CD14-positive monocyte (primary cell): Measurements from ENCODE around the gene ZSCAN16. TPM values are rescaled to one million over a fixed set of nuclear protein-coding genes. Genes with fewer than 3 reads are reported as not detected.

Experiments used
- DNase-seq, 3 donors: peaks; one replicate each; pipeline ENCODE4 v3.0.0-alpha.2; 2011 to 2022
- H2AFZ ChIP-seq: 2 replicates; pipeline ENCODE4 v1.6.0; 2012; ENCODE audit warnings: mild to moderate bottlenecking, low read depth, low read length, inconsistent platforms; ENCODE audit not compliant: insufficient read depth, poor library complexity, severe bottlenecking
- H3K27ac ChIP-seq, 2 donors: 1 replicate in 1 of 2; 2 replicates in 1 of 2; pipeline ENCODE4 v1.5.1; 2012 to 2013; ENCODE audit warnings: low read length in 2 of 2, control low read depth in 1 of 2, inconsistent platforms in 1 of 2, low read depth in 1 of 2, mild to moderate bottlenecking in 1 of 2
- H3K27me3 ChIP-seq, 2 donors: one replicate each; pipeline versions ENCODE4 v1.6.0 to v1.6.1; 2011 to 2013; ENCODE audit warnings: low read length in 2 of 2; ENCODE audit not compliant: control insufficient read depth in 2 of 2, insufficient read depth in 2 of 2
- H3K36me3 ChIP-seq, 2 donors: replicated peaks in 1 of 2; 1 replicate in 1 of 2; 2 replicates in 1 of 2; pipeline versions ENCODE4 v1.5.1 to v1.6.1; 2012 to 2013; ENCODE audit warnings: low read length in 2 of 2, control low read depth in 1 of 2, inconsistent platforms in 1 of 2, mild to moderate bottlenecking in 1 of 2; ENCODE audit not compliant: insufficient read depth in 2 of 2, control insufficient read depth in 1 of 2
- H3K4me1 ChIP-seq, 2 donors: 1 replicate in 1 of 2; 2 replicates in 1 of 2; pipeline versions ENCODE4 v1.5.1 to v1.6.1; 2012 to 2013; ENCODE audit warnings: low read length in 2 of 2, control low read depth in 1 of 2, inconsistent platforms in 1 of 2, mild to moderate bottlenecking in 1 of 2, moderate library complexity in 1 of 2; ENCODE audit not compliant: insufficient read depth in 2 of 2, control insufficient read depth in 1 of 2
- H3K4me2 ChIP-seq: replicated peaks from 2 replicates; pipeline ENCODE3; 2012; ENCODE audit warnings: low read length, moderate library complexity, mild to moderate bottlenecking; ENCODE audit not compliant: poor library complexity, severe bottlenecking; ENCODE audit errors: extremely low read depth
- H3K4me3 ChIP-seq, 3 experiments: fragments of 200-600 bp in 1 of 3; sonication (generic) in 1 of 3; replicated peaks in 1 of 3; 1 replicate in 2 of 3; 2 replicates in 1 of 3; pipeline ENCODE4 v1.5.1; 2011 to 2013; ENCODE audit warnings: low read length in 3 of 3, mild to moderate bottlenecking in 3 of 3, control low read depth in 2 of 3, low read depth in 2 of 3, inconsistent platforms in 1 of 3, moderate library complexity in 1 of 3
- H3K79me2 ChIP-seq: 2 replicates; pipeline ENCODE4 v1.6.0; 2012; ENCODE audit warnings: mild to moderate bottlenecking, control low read depth, inconsistent platforms, low read length, moderate library complexity; ENCODE audit not compliant: insufficient read depth
- H3K9ac ChIP-seq: 2 replicates; pipeline ENCODE4 v1.6.0; 2017; ENCODE audit warnings: low read length, mild to moderate bottlenecking; ENCODE audit not compliant: insufficient read depth, poor library complexity, severe bottlenecking
- H3K9me3 ChIP-seq, 2 donors: replicated peaks in 1 of 2; 1 replicate in 1 of 2; 2 replicates in 1 of 2; pipeline versions ENCODE4 v1.5.1 to v1.6.1; 2012 to 2013; ENCODE audit warnings: low read length in 2 of 2, control low read depth in 1 of 2; ENCODE audit not compliant: control insufficient read depth in 1 of 2, insufficient read depth in 1 of 2
- H4K20me1 ChIP-seq: 2 replicates; pipeline ENCODE4 v1.6.0; 2012; ENCODE audit warnings: mild to moderate bottlenecking, low read length, control low read depth, moderate library complexity; ENCODE audit not compliant: insufficient read depth
- H3K27ac Mint-ChIP-seq, 7 donors: one replicate each; pipeline ENCODE4 v1.8.0; 2020; ENCODE audit warnings: mild to moderate bottlenecking in 7 of 7, mixed read lengths in 7 of 7, moderate library complexity in 6 of 7, inconsistent platforms in 2 of 7
- H3K27me3 Mint-ChIP-seq, 3 donors: one replicate each; pipeline ENCODE4 v1.8.0; 2021 to 2022; ENCODE audit warnings: low read depth in 3 of 3, mild to moderate bottlenecking in 3 of 3, mixed read lengths in 3 of 3, moderate library complexity in 3 of 3, inconsistent platforms in 1 of 3
- H3K36me3 Mint-ChIP-seq, 2 donors: one replicate each; pipeline ENCODE4 v1.8.0; 2020; ENCODE audit warnings: mixed read lengths in 2 of 2, inconsistent platforms in 1 of 2, mild to moderate bottlenecking in 1 of 2
- H3K4me1 Mint-ChIP-seq: one replicate; pipeline ENCODE4 v1.8.0; 2020; ENCODE audit warnings: mild to moderate bottlenecking, mixed read lengths
- H3K4me3 Mint-ChIP-seq, 2 donors: one replicate each; pipeline ENCODE4 v1.8.0; 2020; ENCODE audit warnings: mild to moderate bottlenecking in 2 of 2, mixed read lengths in 2 of 2, moderate library complexity in 1 of 2
- H3K9me3 Mint-ChIP-seq, 7 donors: one replicate each; pipeline ENCODE4 v1.8.0; 2020 to 2022; ENCODE audit warnings: mixed read lengths in 7 of 7, mild to moderate bottlenecking in 6 of 7, moderate library complexity in 6 of 7, inconsistent platforms in 2 of 7
- WGBS: methylation state at CpG from one replicate; pipeline ENCODE4 v1.1.5; 2013; ENCODE audit warnings: missing lambda C conversion rate; ENCODE audit not compliant: insufficient coverage; 5-methylcytosine and 5-hydroxymethylcytosine counted together
- intact Hi-C, 2 donors: fragments of 100-400 bp; cut with micrococcal nuclease; formaldehyde crosslinking; loops; one replicate each; pipeline versions ENCODE4 v1.15.0 to v1.15.1; 2023
- polyA plus RNA-seq, 3 donors: library from polyadenylated mRNA; depleted of rRNA in 1 of 3; unstranded in 2 of 3; stranded (reverse) in 1 of 3; fragments of 300-500 nt in 2 of 3; fragments of >200 nt in 1 of 3; fragmentation: Illumina TruSeq in 2 of 3; gene quantifications; 1 replicate in 2 of 3; 2 replicates in 1 of 3; pipeline ENCODE4 v1.2.3, GENCODE V29; 2012 to 2021
- TF ChIP-seq, protein P1 (sequence below): fragments of 200-600 bp; IDR thresholded peaks from one replicate; pipeline ENCODE4 v1.8.0; 2022; ENCODE audit warnings: antibody characterized with exemption, mild to moderate bottlenecking

ZSCAN16 gene
- polyA plus RNA-seq, 3 donors, result 3.5 to 5.9 (median 4.0) TPM

- TF ChIP-seq, protein P1, sequence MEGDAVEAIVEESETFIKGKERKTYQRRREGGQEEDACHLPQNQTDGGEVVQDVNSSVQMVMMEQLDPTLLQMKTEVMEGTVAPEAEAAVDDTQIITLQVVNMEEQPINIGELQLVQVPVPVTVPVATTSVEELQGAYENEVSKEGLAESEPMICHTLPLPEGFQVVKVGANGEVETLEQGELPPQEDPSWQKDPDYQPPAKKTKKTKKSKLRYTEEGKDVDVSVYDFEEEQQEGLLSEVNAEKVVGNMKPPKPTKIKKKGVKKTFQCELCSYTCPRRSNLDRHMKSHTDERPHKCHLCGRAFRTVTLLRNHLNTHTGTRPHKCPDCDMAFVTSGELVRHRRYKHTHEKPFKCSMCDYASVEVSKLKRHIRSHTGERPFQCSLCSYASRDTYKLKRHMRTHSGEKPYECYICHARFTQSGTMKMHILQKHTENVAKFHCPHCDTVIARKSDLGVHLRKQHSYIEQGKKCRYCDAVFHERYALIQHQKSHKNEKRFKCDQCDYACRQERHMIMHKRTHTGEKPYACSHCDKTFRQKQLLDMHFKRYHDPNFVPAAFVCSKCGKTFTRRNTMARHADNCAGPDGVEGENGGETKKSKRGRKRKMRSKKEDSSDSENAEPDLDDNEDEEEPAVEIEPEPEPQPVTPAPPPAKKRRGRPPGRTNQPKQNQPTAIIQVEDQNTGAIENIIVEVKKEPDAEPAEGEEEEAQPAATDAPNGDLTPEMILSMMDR, result no peak
- Histone ChIP-seq H3K36me3 (peaks cover 3 to 8% of the 10 kb centered on the region in 2 donors), H3K9me3 (no peaks in the 10 kb centered on the region), H3K4me1 (peaks cover 30 to 45% of the 10 kb centered on the region in 2 donors), H3K9ac (peak overlapping the region; percentile 85), H3K27me3 (no peaks in the 10 kb centered on the region), H3K27ac (peak overlapping the region; percentile 91 to 94), H3K4me2 (peak overlapping the region; percentile 93), H3K79me2 (peaks cover 59% of the 10 kb centered on the region), H2AFZ (peak overlapping the region; percentile 96), H4K20me1 (no peaks in the 10 kb centered on the region), H3K4me3 (peak overlapping the region; percentile 67 to 95 (median 92))
- Mint-ChIP-seq H3K27ac (peak overlapping the region; percentile 95 to 99 (median 98)), H3K9me3 (no peaks in the 10 kb centered on the region), H3K36me3 (peaks cover 5 to 12% of the 10 kb centered on the region in 2 donors), H3K4me1 (peaks cover 59% of the 10 kb centered on the region), H3K4me3 (peak overlapping the region; percentile 95 to 99), H3K27me3 (peaks cover 0 to 6% (median 2%) of the 10 kb centered on the region in 3 donors)
- no CpG with 5 or more reads among the region's 6 CpGs for WGBS
- peak; percentile 76 to 93 (median 82) for DNase-seq
- intact Hi-C loops, result loop anchor here (2.0 to 10.0 kb wide), 4 partner anchors 55 to 663 kb away; partner anchors contain the start of genes NKAPL (in 2 of the 2), ZKSCAN4 (in 2 of the 2), ZNF165 (in 2 of the 2) and ZNF184 (in 1 of the 2)
Measured at GRCh38 chr6:28137505-28137981, 13.1 kb downstream of the ZSCAN16 start.

DNA sequence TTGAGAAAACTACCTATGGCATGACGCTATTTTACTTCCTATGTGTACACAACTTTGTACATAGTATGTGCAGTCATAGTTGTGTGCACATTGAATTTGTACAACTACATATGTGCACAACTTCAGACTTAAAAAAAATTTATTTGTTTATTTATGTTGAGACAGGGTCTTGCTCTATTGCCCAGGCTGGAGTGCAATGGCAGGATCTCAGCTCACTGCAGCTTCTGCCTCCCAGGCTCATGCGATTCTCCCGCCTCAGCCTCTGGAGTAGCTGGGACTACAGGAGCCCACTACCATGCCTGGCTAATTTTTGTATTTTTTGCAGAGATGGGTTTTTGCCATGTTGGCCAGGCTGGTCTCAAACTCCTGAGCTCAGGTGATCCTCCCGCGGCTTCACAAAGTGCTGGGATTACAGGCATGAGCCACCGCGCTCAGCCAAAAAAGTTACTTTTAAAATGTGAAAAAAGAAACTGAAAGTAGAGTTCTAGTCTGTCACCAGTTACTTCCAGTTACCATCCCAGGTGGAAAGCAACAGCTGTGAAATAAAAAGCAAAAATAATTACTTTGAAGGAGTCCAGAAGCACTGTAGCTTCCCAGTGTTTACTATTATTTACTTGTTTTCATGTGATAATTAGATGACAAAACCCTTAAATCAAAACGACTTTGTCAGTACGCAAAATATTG, 15.6 kb downstream of the ZSCAN16 start:
- peaks cover 33 to 51% of the 10 kb centered on the region in 2 donors for H3K4me1 ChIP-seq

More for the DNA sequence above, 15.6 kb downstream of the ZSCAN16 start:
- Histone ChIP-seq H3K9me3 (no peaks in the 10 kb centered on the region), H3K4me3 (peak overlapping the region; percentile 35 to 67 (median 43)), H3K4me2 (peak overlapping the region; percentile 39), H3K36me3 (peaks cover 0 to 6% of the 10 kb centered on the region in 2 donors), H3K27ac (no peak overlapping the region), H3K27me3 (no peaks in the 10 kb centered on the region), H3K79me2 (peaks cover 58% of the 10 kb centered on the region), H4K20me1 (no peaks in the 10 kb centered on the region), H3K9ac (no peak overlapping the region), H2AFZ (peak overlapping the region; percentile 52)
- H3K27me3 Mint-ChIP-seq, result peaks cover 0 to 6% (median 2%) of the 10 kb centered on the region in 3 donors
- intact Hi-C loops, result loop anchor here (5.0 to 10.0 kb wide), 6 partner anchors 58 to 665 kb away; partner anchors contain the start of genes NKAPL (in 2 of the 2), ZKSCAN4 (in 2 of the 2), ZNF165 (in 1 of the 2) and ZNF184 (in 1 of the 2)
- peak overlapping the region; percentile 67 to 79 for H3K4me3 Mint-ChIP-seq
- peak overlapping the region in 3 of 7 donors; percentile 11 to 70 (median 20) for H3K27ac Mint-ChIP-seq
- WGBS, result 32% methylated on average over 4 of the region's 9 CpGs
- H3K36me3 Mint-ChIP-seq, result peaks cover 9 to 13% of the 10 kb centered on the region in 2 donors
- peaks cover 55% of the 10 kb centered on the region for H3K4me1 Mint-ChIP-seq
- TF ChIP-seq, protein P1, result no peak
- no peak for DNase-seq
- no peaks in the 10 kb centered on the region for H3K9me3 Mint-ChIP-seq
